IMR-90 (cell line): ENCODE measurements around the gene SIPA1L3. TPM values are rescaled to one million over a fixed set of nuclear protein-coding genes. Genes with fewer than 3 reads are reported as not detected.
A peak's percentile ranks its signal among the peaks of the same experiment; 100 is the strongest.

Experiments used
- ATAC-seq: fragments of 200-7000 bp; cut with Tn5 transposase; 2 replicates; pipeline ENCODE4 v1.9.1; 2020; ENCODE audit warnings: low read depth, mild to moderate bottlenecking, moderate library complexity
- BruUV-seq: library from RNA; stranded (reverse); fragments of 400-500 nt; replicated peaks from 2 replicates; lab custom pipeline; 2021; lab: Mats Ljungman, UMichigan
- CTCF ChIA-PET: fragments of 300-600 bp; formaldehyde crosslinking; extraction: SDS; loops from one replicate; lab custom pipeline; 2021; ENCODE audit warnings: antibody characterized with exemption; lab: Yijun Ruan, JAX
- POLR2A ChIA-PET: fragments of 300-600 bp; sonication (Branson Sonifier 250); formaldehyde crosslinking; loops from one replicate; lab custom pipeline; 2022; ENCODE audit warnings: antibody characterized with exemption; ENCODE audit not compliant: unreplicated experiment; lab: Charles Lee
- DNase-seq: peaks from one replicate; pipeline ENCODE4 v3.0.0; 2013
- H2AFZ ChIP-seq: replicated peaks from 2 replicates; pipeline ENCODE3; 2013; ENCODE audit warnings: low read length, mild to moderate bottlenecking; ENCODE audit not compliant: poor library complexity
- H2AK5ac ChIP-seq: 2 replicates; pipeline ENCODE4 v1.6.1; 2013; ENCODE audit warnings: low read depth, low read length, inconsistent platforms
- H2AK9ac ChIP-seq: replicated peaks from 2 replicates; pipeline ENCODE3; 2013; ENCODE audit warnings: mild to moderate bottlenecking, low read depth, low read length, moderate library complexity; ENCODE audit not compliant: poor library complexity
- H2BK120ac ChIP-seq: 2 replicates; pipeline ENCODE4 v1.6.1; 2013; ENCODE audit warnings: low read depth, low read length, inconsistent platforms
- H2BK15ac ChIP-seq: 3 replicates; pipeline ENCODE4 v1.6.1; 2013; ENCODE audit warnings: low read depth, low read length, inconsistent platforms
- H2BK20ac ChIP-seq: 2 replicates; pipeline ENCODE4 v1.6.1; 2013; ENCODE audit warnings: low read depth, mild to moderate bottlenecking, inconsistent platforms, low read length, moderate library complexity
- H2BK5ac ChIP-seq: 2 replicates; pipeline ENCODE4 v1.6.1; 2013; ENCODE audit warnings: mild to moderate bottlenecking, low read depth, low read length, inconsistent platforms; ENCODE audit not compliant: poor library complexity, severe bottlenecking
- H3K14ac ChIP-seq: replicated peaks from 2 replicates; pipeline ENCODE4 v1.6.1; 2013; ENCODE audit warnings: low read depth, low read length, inconsistent platforms
- H3K18ac ChIP-seq: 2 replicates; pipeline ENCODE4 v1.6.1; 2013; ENCODE audit warnings: low read depth, low read length, control low read depth
- H3K23ac ChIP-seq: 2 replicates; pipeline ENCODE4 v1.6.1; 2013; ENCODE audit warnings: low read depth, low read length, inconsistent platforms
- H3K27ac ChIP-seq: 2 replicates; pipeline ENCODE4 v1.5.1; 2013; ENCODE audit warnings: mild to moderate bottlenecking, control low read depth, low read length; ENCODE audit not compliant: insufficient read depth
- H3K27me3 ChIP-seq: 2 replicates; pipeline ENCODE4 v1.6.1; 2013; ENCODE audit warnings: low read length; ENCODE audit not compliant: control insufficient read depth, insufficient read depth
- H3K36me3 ChIP-seq: 2 replicates; pipeline ENCODE4 v1.6.1; 2013; ENCODE audit warnings: low read length, mixed read lengths; ENCODE audit not compliant: control insufficient read depth, insufficient read depth
- H3K4ac ChIP-seq: 2 replicates; pipeline ENCODE4 v1.6.1; 2013; ENCODE audit warnings: low read depth, low read length, inconsistent platforms
- H3K4me1 ChIP-seq: 2 replicates; pipeline ENCODE4 v1.6.1; 2013; ENCODE audit warnings: low read length, mixed read lengths; ENCODE audit not compliant: control insufficient read depth, insufficient read depth
- H3K4me2 ChIP-seq: 2 replicates; pipeline ENCODE4 v1.6.1; 2013; ENCODE audit warnings: low read depth, mild to moderate bottlenecking, control low read depth, low read length, moderate library complexity
- H3K4me3 ChIP-seq: 2 replicates; pipeline ENCODE4 v1.5.1; 2013; ENCODE audit warnings: low read depth, mild to moderate bottlenecking, control low read depth, low read length, moderate library complexity; ENCODE audit not compliant: insufficient read depth
- H3K56ac ChIP-seq: 2 replicates; pipeline ENCODE4 v1.6.1; 2013; ENCODE audit warnings: low read length, inconsistent platforms; ENCODE audit not compliant: insufficient read depth; ENCODE audit errors: extremely low read depth
- H3K79me1 ChIP-seq, 2 experiments: 2 replicates each; pipeline ENCODE4 v1.6.1; 2013; ENCODE audit warnings: low read length in 2 of 2, inconsistent platforms in 1 of 2, low read depth in 1 of 2
- H3K9ac ChIP-seq: 2 replicates; pipeline ENCODE4 v1.6.1; 2013; ENCODE audit warnings: low read depth, low read length, control low read depth
- H3K9me1 ChIP-seq: 2 replicates; pipeline ENCODE4 v1.6.1; 2013; ENCODE audit warnings: low read length, inconsistent platforms; ENCODE audit not compliant: insufficient read depth
- H3K9me3 ChIP-seq: 2 replicates; pipeline ENCODE4 v1.6.1; 2013; ENCODE audit warnings: low read length; ENCODE audit not compliant: control insufficient read depth, insufficient read depth
- H4K20me1 ChIP-seq: 2 replicates; pipeline ENCODE4 v1.6.1; 2013; ENCODE audit warnings: low read length, inconsistent platforms; ENCODE audit not compliant: insufficient read depth
- H4K5ac ChIP-seq: 2 replicates; pipeline ENCODE4 v1.6.1; 2013; ENCODE audit warnings: mild to moderate bottlenecking, low read depth, low read length, control low read depth
- H4K8ac ChIP-seq, 2 experiments: 2 replicates each; pipeline ENCODE4 v1.6.1; 2013; ENCODE audit warnings: low read depth in 2 of 2, low read length in 2 of 2, control low read depth in 1 of 2, inconsistent platforms in 1 of 2
- H4K91ac ChIP-seq: 2 replicates; pipeline ENCODE4 v1.6.1; 2013; ENCODE audit warnings: low read depth, low read length, inconsistent platforms; ENCODE audit not compliant: insufficient read depth
- BHLHE40 ChIP-seq: fragments of 150-350 bp; IDR thresholded peaks from 2 replicates; pipeline ENCODE4 v1.6.1; 2016; ENCODE audit warnings: mild to moderate bottlenecking, low read depth, low read length
- CEBPB ChIP-seq: IDR thresholded peaks from 2 replicates; pipeline ENCODE4 v1.6.1; 2012; ENCODE audit warnings: low read depth, low read length, improper control_type of control experiment
- WGBS, 2 experiments: methylation state at CpG; one replicate each; pipeline versions ENCODE4 v1.1.5 to v1.1.7; 2013; ENCODE audit warnings: missing lambda C conversion rate in 2 of 2; ENCODE audit not compliant: insufficient read length in 1 of 2; ENCODE audit errors: extremely low coverage in 2 of 2; 5-methylcytosine and 5-hydroxymethylcytosine counted together
- dilution Hi-C: fragments of 300-500 bp; cut with HindIII; formaldehyde crosslinking; loops from one replicate; pipeline ENCODE4 v1.14.3; 2018; ENCODE audit warnings: low sequenced_read_pairs; ENCODE audit not compliant: unreplicated experiment
- in situ Hi-C: fragments of 300-500 bp; cut with MboI; formaldehyde crosslinking; loops from 3 replicates; pipeline ENCODE4 v1.14.3; 2019; ENCODE audit warnings: low sequenced_read_pairs, inconsistent platforms, mixed read lengths
- intact Hi-C: fragments of 100-400 bp; cut with micrococcal nuclease; formaldehyde crosslinking; loops from 2 replicates; pipeline ENCODE4 v1.10.0; 2022
- polyA plus RNA-seq, 3 experiments: library from polyadenylated mRNA; depleted of rRNA; stranded (reverse); fragments of >200 nt; gene quantifications; 2 replicates each; pipeline ENCODE4 v1.2.3, GENCODE V29; 2012; ENCODE audit warnings: low replicate concordance in 1 of 3
- total RNA-seq: library from RNA; depleted of rRNA; stranded (reverse); fragments of >200 nt; gene quantifications from 2 replicates; pipeline ENCODE4 v1.2.3, GENCODE V29; 2012

SIPA1L3 gene
- total and polyA plus RNA-seq, 2 of the 4 experiments (the other 2 are of a cell fraction) = 4.1 to 9.4 TPM

GRCh38 chr19:38152461-38153379 is 245.7 kb downstream of the SIPA1L3 start:
- no peak overlapping the region for H2AK5ac ChIP-seq
- dilution Hi-C loops (no loop called here), intact Hi-C loops (no loop called here), in situ Hi-C loops (no loop called here)
- H3K27ac ChIP-seq = no peak overlapping the region
- H3K36me3 ChIP-seq = peaks cover 12% of the 10 kb centered on the region
- H3K4me2 ChIP-seq = no peak overlapping the region
- H4K91ac ChIP-seq = no peak overlapping the region
- ATAC-seq (no peak), DNase-seq (peak; percentile 51)
- H3K9me1 ChIP-seq = peaks cover 16% of the 10 kb centered on the region
- no peak overlapping the region for H2BK15ac ChIP-seq
- no peaks in the 10 kb centered on the region for H3K9me3 ChIP-seq
- no peak overlapping the region for H4K8ac ChIP-seq
- no peak overlapping the region for H4K5ac ChIP-seq
- H3K9ac ChIP-seq = no peak overlapping the region
- no peak overlapping the region for H3K14ac ChIP-seq
- no peak overlapping the region for H2BK20ac ChIP-seq
- TF ChIP-seq BHLHE40 (0 out of 2 replicates have a peak, but pooled peaks have one; percentile 43), CEBPB (no peak)
- CTCF ChIA-PET = interaction anchor here (1.0 to 1.6 kb wide), 2 partner anchors 10 to 251 kb away, joined by 4 to 6 read pairs; no protein-coding TSS in a partner anchor
- 72% methylated on average over 16 of the region's 40 CpGs; no CpG with 5 or more reads in 1 of the 2 experiments for WGBS, 2 experiments
- H2AFZ ChIP-seq = peak overlapping the region; percentile 63
- no peaks in the 10 kb centered on the region for H3K27me3 ChIP-seq
- H3K79me1 ChIP-seq = peaks cover 5 to 32% of the 10 kb centered on the region in 2 experiments; a peak in 2 of 4 replicates
- H3K4me3 ChIP-seq = no peak overlapping the region
- H2BK5ac ChIP-seq = no peak overlapping the region
- no peak overlapping the region for H3K18ac ChIP-seq
- peak overlapping the region; percentile 90 for H2AK9ac ChIP-seq
- H2BK120ac ChIP-seq = no peak overlapping the region
- no TSS peak for BruUV-seq
- POLR2A ChIA-PET = no interaction called here
- H3K23ac ChIP-seq = no peak overlapping the region
- 0 out of 2 replicates have a peak, but pooled peaks cover 9% of the 10 kb centered on the region for H4K20me1 ChIP-seq
- no peak overlapping the region for H3K4ac ChIP-seq
- H3K56ac ChIP-seq = no peak overlapping the region
- no peaks in the 10 kb centered on the region for H3K4me1 ChIP-seq
